GM23338 (cell line): ENCODE data around the gene DSG3.

ENCODE experiments used
- CREB1 ChIP-seq: fragments of 250-450 bp; sonication (Bioruptor Pico); IDR thresholded peaks from 2 replicates; pipeline ENCODE4 v1.5.0; 2020; ENCODE audit warnings: low read depth, mild to moderate bottlenecking, moderate library complexity
- EZH2 ChIP-seq: fragments of 200-600 bp; sonication (generic); IDR thresholded peaks from one replicate; pipeline ENCODE4 v1.8.0; 2017; ENCODE audit warnings: antibody characterized with exemption, mild to moderate bottlenecking, low read depth; ENCODE audit not compliant: unreplicated experiment
- EZH2phosphoT487 ChIP-seq: fragments of 200-600 bp; sonication (generic); IDR thresholded peaks from one replicate; pipeline ENCODE4 v1.8.1; 2018; ENCODE audit warnings: antibody characterized with exemption; ENCODE audit not compliant: unreplicated experiment
- JUNB ChIP-seq: IDR thresholded peaks from one replicate; pipeline ENCODE4 v1.6.1; 2016; ENCODE audit warnings: antibody characterized with exemption; ENCODE audit not compliant: unreplicated experiment
- NANOG ChIP-seq: IDR thresholded peaks from 2 replicates; pipeline ENCODE4 v1.6.1; 2016; ENCODE audit warnings: antibody characterized with exemption, borderline replicate concordance
- POLR2AphosphoS5 ChIP-seq: IDR thresholded peaks from 2 replicates; pipeline ENCODE4 v1.6.1; 2016; ENCODE audit warnings: antibody characterized with exemption, low read depth
- ZNF114 ChIP-seq: fragments of 250-450 bp; sonication (Bioruptor Pico); IDR thresholded peaks from 2 replicates; pipeline ENCODE4 v1.5.0; 2020; ENCODE audit warnings: mild to moderate bottlenecking, moderate library complexity
- ZNF331 ChIP-seq: fragments of 250-450 bp; sonication (Bioruptor Pico); IDR thresholded peaks from 2 replicates; pipeline ENCODE4 v1.5.0; 2020; ENCODE audit warnings: low read depth, mild to moderate bottlenecking, moderate library complexity
- TF ChIP-seq, protein P1 (sequence below): IDR thresholded peaks from one replicate; pipeline ENCODE4 v1.6.1; 2018; ENCODE audit warnings: antibody characterized with exemption; ENCODE audit not compliant: unreplicated experiment
- TF ChIP-seq, protein P2 (sequence below), 2 experiments: fragments of 200-600 bp in 1 of 2; sonication (generic) in 1 of 2; conservative IDR thresholded peaks; 2 replicates each; pipeline versions ENCODE4 v1.5.1 to v1.6.1; 2016 to 2017; ENCODE audit warnings: antibody characterized with exemption in 2 of 2, low read depth in 2 of 2, mild to moderate bottlenecking in 2 of 2, moderate library complexity in 1 of 2

GRCh38 chr18:31489311-31489710, 41.8 kb downstream of the DSG3 start:
- no peak for TF ChIP-seq POLR2AphosphoS5
- TF ChIP-seq, protein P1, sequence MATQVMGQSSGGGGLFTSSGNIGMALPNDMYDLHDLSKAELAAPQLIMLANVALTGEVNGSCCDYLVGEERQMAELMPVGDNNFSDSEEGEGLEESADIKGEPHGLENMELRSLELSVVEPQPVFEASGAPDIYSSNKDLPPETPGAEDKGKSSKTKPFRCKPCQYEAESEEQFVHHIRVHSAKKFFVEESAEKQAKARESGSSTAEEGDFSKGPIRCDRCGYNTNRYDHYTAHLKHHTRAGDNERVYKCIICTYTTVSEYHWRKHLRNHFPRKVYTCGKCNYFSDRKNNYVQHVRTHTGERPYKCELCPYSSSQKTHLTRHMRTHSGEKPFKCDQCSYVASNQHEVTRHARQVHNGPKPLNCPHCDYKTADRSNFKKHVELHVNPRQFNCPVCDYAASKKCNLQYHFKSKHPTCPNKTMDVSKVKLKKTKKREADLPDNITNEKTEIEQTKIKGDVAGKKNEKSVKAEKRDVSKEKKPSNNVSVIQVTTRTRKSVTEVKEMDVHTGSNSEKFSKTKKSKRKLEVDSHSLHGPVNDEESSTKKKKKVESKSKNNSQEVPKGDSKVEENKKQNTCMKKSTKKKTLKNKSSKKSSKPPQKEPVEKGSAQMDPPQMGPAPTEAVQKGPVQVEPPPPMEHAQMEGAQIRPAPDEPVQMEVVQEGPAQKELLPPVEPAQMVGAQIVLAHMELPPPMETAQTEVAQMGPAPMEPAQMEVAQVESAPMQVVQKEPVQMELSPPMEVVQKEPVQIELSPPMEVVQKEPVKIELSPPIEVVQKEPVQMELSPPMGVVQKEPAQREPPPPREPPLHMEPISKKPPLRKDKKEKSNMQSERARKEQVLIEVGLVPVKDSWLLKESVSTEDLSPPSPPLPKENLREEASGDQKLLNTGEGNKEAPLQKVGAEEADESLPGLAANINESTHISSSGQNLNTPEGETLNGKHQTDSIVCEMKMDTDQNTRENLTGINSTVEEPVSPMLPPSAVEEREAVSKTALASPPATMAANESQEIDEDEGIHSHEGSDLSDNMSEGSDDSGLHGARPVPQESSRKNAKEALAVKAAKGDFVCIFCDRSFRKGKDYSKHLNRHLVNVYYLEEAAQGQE = no peak
- TF ChIP-seq, protein P2, sequence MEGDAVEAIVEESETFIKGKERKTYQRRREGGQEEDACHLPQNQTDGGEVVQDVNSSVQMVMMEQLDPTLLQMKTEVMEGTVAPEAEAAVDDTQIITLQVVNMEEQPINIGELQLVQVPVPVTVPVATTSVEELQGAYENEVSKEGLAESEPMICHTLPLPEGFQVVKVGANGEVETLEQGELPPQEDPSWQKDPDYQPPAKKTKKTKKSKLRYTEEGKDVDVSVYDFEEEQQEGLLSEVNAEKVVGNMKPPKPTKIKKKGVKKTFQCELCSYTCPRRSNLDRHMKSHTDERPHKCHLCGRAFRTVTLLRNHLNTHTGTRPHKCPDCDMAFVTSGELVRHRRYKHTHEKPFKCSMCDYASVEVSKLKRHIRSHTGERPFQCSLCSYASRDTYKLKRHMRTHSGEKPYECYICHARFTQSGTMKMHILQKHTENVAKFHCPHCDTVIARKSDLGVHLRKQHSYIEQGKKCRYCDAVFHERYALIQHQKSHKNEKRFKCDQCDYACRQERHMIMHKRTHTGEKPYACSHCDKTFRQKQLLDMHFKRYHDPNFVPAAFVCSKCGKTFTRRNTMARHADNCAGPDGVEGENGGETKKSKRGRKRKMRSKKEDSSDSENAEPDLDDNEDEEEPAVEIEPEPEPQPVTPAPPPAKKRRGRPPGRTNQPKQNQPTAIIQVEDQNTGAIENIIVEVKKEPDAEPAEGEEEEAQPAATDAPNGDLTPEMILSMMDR (conservative IDR thresholded peaks at IDR 0.05; ENCODE audit: low read depth in 2 of 2) = no peak
- no peak for TF ChIP-seq EZH2
- TF ChIP-seq NANOG = no peak
- TF ChIP-seq EZH2phosphoT487 = no peak
- TF ChIP-seq ZNF114 (CRISPR knock-in tag) = no peak
- TF ChIP-seq CREB1 (CRISPR knock-in tag) = no peak
- TF ChIP-seq JUNB = no peak
- no peak for TF ChIP-seq ZNF331 (CRISPR knock-in tag)
